HG03469 (cell line): ENCODE data around the gene CD164L2.

Source experiments
- ATAC-seq: cut with Tn5 transposase; IDR thresholded peaks from one replicate; pipeline ENCODE4 v1.9.1; 2021; ENCODE audit warnings: mild to moderate bottlenecking, moderate library complexity, moderate number of reproducible peaks; ENCODE audit not compliant: unreplicated experiment

The CD164L2 gene

GRCh38 chr1:27349784-27350662 lies 33.1 kb downstream of the CD164L2 start:
- no peak for ATAC-seq

- ATAC-seq: no peak
These were observed 34.0 kb downstream of the CD164L2 start for GRCh38 chr1:27348861-27349783.

DNA sequence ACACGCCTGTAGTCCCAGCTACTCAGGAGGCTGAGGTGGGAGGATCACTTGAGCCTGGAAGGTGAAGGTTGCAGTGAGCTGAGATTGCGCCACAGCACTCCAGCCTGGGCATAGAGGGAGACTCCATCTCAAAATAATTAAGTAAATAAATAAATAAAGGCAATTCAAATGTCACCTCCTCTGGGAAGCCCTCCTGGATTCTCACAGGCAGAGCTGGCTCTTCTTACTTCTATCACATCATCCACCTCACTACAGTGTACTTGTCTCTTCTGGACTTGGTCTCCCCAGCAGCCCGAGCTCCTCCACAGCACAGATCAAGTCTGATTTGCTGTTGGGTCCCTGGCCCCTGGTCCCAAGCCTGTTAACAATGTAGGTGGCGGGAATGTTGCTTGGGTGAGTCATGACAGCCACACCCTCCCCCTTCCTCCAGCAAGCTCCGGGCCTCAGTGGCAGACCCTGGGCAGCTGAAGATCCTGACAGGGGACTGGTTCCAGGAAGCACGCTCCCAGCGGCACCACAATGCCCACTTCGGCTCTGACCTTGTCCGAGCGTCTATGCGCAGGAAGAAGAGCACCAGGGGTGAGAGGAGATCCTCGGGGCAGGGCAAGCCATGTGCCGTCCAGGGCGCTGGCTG lies 36.0 kb downstream of the CD164L2 start:
- no peak for ATAC-seq

DNA sequence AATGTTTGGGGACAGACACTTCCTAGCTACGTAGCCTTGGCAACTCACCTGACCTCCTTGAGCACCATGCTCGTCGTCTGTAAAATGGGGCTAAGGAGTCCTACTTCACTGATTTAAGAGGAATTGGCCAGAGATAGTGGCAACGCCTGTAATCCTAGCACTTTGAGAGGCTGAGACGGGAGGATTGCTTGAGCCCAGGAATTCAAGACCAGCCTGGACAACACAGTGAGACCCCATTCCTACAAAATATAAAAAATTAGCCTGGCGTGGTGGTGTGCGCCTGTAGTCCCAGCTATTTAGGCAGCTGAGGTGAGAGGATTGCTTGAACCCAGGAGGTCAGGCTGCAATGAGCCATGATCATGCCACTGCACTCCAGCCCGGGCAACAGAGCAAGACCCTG lies 36.8 kb downstream of the CD164L2 start:
- no peak for ATAC-seq

GRCh38 chr1:27345272-27345671 lies 37.9 kb downstream of the CD164L2 start:
- no peak for ATAC-seq

- ATAC-seq: no peak
These were observed 39.5 kb downstream of the CD164L2 start for GRCh38 chr1:27343639-27344025.

- ATAC-seq: no peak
These were observed 40.1 kb downstream of the CD164L2 start for GRCh38 chr1:27342778-27343638.

- ATAC-seq: no peak
These were observed 40.7 kb downstream of the CD164L2 start for GRCh38 chr1:27342391-27342777.

DNA sequence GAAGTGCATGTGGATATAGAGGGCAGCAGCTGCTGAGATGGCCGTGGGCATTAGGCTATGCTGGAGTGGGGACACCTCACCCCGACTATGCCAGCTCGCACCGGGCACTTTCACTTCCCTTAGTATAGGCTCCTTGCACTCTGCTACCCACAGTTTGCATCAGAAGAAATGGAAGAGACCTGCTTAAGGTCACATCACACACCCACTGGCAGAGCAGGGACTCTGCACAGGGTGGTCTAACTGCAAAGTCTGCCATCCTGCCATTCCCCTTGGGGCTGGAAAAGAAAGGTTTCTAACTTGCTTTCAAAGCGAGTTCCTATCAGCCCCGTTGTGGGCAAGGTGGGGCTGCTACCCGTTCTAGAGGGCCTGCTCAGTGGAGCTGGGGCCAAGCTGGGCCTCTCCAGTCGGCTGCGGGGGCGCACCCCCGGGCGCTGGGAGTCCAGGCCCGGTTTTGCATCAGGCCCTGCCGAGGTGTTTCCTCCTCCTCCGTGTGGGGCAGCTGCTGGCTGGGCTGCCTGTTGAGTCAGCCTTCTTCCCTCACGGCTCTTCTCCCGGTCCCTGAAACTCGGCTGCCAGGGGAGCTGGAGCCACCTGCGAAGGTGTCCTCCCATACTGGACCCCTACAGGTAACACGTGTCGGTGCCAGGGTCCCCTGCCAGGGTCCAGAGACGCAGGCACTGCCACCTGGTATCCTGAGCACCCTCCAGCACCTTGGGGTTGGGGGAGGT lies 41.4 kb downstream of the CD164L2 start, which contains the start of gene SYTL1:
SYTL1 (plus strand) TSS at position 498 of the 728 bp plus-strand sequence. CDS start 3,313 bp downstream, outside the sequence.
- ATAC-seq: no peak

DNA sequence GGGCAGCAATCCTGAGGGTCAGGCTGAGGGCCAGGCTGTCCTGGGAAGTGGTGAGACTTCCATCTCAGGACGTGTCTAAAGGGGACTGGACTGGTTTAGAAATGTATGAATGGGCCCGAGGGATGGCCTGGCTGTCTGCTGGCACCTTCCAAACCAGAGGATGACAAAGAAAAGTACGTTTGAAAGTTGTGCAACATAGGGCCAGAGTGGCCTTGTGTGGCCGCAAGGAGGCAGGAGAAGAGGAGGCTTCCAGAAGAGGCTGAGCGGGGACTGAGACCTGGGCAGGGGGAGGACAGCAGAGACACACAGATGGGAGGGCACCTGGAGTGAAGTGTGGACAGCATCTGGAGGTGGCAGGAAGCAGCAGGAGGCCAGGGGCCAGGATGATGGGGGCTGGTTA lies 43.9 kb downstream of the CD164L2 start:
- no peak for ATAC-seq

DNA sequence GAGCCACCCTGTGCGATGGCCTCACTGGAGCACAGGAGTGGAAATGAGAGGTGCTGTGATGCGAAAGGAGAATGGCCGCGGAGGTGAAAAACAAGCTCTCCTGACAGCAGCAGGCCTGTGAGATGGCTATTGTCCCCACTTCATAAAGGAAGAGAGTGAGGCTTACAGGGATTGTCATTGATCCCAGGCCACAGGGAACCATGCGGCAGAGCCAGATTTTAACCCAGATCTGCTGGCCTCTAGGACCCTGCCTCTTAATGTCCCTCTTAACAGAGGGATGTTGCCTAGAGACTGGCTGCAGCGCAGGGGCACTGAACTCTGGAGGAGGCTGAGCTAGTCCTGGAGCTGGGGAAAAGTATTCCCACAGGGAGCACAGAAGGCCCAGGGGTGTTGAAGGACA lies 44.4 kb downstream of the CD164L2 start:
- ATAC-seq: no peak

GRCh38 chr1:27336756-27337155 lies 46.4 kb downstream of the CD164L2 start:
- no peak for ATAC-seq

GRCh38 chr1:27335506-27336422 lies 47.4 kb downstream of the CD164L2 start:
- ATAC-seq: no peak

GRCh38 chr1:27333717-27334279 lies 49.3 kb downstream of the CD164L2 start:
- no peak for ATAC-seq

GRCh38 chr1:27332536-27333281 lies 50.4 kb downstream of the CD164L2 start:
- ATAC-seq: no peak

GRCh38 chr1:27331922-27332321 lies 51.2 kb downstream of the CD164L2 start:
- no peak for ATAC-seq

GRCh38 chr1:27331426-27331825 lies 51.7 kb downstream of the CD164L2 start:
- ATAC-seq: no peak
